Peyer's patch (tissue), 4 donors: ENCODE data around the gene DCTD. TPM values are rescaled to one million over a fixed set of nuclear protein-coding genes. Genes with fewer than 3 reads are reported as not detected.
"Not testable (repeated sequence)": the region's sequence is repeated elsewhere in the genome, so short reads cannot be mapped to it uniquely, and the experiment has no call there.

ENCODE experiments used
- DNase-seq, 3 donors: peaks; one replicate each; pipeline ENCODE4 v3.0.0-alpha.2; 2017 to 2019
- H3K27ac ChIP-seq, 4 donors: fragments of 200-600 bp; sonication (generic); one replicate each; pipeline ENCODE4 v1.5.1; 2016 to 2019
- H3K27me3 ChIP-seq, 2 donors: fragments of 200-600 bp; sonication (generic); one replicate each; pipeline ENCODE4 v1.5.1; 2019
- H3K36me3 ChIP-seq, 3 donors: fragments of 200-600 bp; sonication (generic); one replicate each; pipeline ENCODE4 v1.5.1; 2016 to 2019
- H3K4me1 ChIP-seq, 4 donors: fragments of 200-600 bp; sonication (generic); one replicate each; pipeline ENCODE4 v1.5.1; 2016 to 2019
- H3K4me3 ChIP-seq, 4 donors: fragments of 200-600 bp; sonication (generic); 1 replicate in 3 of 4; 2 replicates in 1 of 4; pipeline ENCODE4 v1.5.1; 2016 to 2019; ENCODE audit warnings: mild to moderate bottlenecking in 1 of 4
- H3K9me3 ChIP-seq, 4 donors: fragments of 200-600 bp; sonication (generic); one replicate each; pipeline ENCODE4 v1.5.1; 2016 to 2019; ENCODE audit warnings: mild to moderate bottlenecking in 1 of 4
- CTCF ChIP-seq, 6 experiments: fragments of 450-650 bp in 4 of 6; fragments of 200-600 bp in 2 of 6; sonication (generic) in 1 of 6; IDR thresholded peaks; one replicate each; pipeline ENCODE4 v1.5.1; 2017 to 2019; ENCODE audit warnings: antibody characterized with exemption in 6 of 6, mild to moderate bottlenecking in 3 of 6, moderate library complexity in 1 of 6
- POLR2A ChIP-seq, 2 donors: fragments of 450-650 bp; IDR thresholded peaks; one replicate each; pipeline ENCODE4 v1.5.1; 2017; ENCODE audit warnings: antibody characterized with exemption in 2 of 2, mild to moderate bottlenecking in 2 of 2, moderate library complexity in 2 of 2
- total RNA-seq, 4 donors: library from RNA; depleted of rRNA; stranded (reverse); fragments of >200 nt; gene quantifications; one replicate each; pipeline ENCODE4 v1.1.0, GENCODE V29; 2016

The DCTD gene
- total RNA-seq, 4 donors from 2014 or later = 21.7 to 42.1 (median 28.4) TPM

GRCh38 chr4:182903013-182903412 lies 14.2 kb downstream of the DCTD start:
- H3K4me3 ChIP-seq = no peak overlapping the region
- H3K27me3 ChIP-seq = no peaks in the 10 kb centered on the region
- H3K9me3 ChIP-seq = no peaks in the 10 kb centered on the region
- no peak for TF ChIP-seq CTCF (IDR thresholded peaks at IDR 0.05)
- TF ChIP-seq POLR2A (IDR thresholded peaks at IDR 0.05) = no peak
- DNase-seq = no peak
- no peak overlapping the region for H3K27ac ChIP-seq
- H3K36me3 ChIP-seq = peaks cover 0 to 16% (median 0%) of the 10 kb centered on the region in 3 donors
- H3K4me1 ChIP-seq = no peaks in the 10 kb centered on the region

- H3K36me3 ChIP-seq = peaks cover 0 to 10% (median 0%) of the 10 kb centered on the region in 3 donors
- no peak for DNase-seq
- no peaks in the 10 kb centered on the region for H3K9me3 ChIP-seq
These were observed 15.8 kb downstream of the DCTD start for GRCh38 chr4:182901337-182901736.

GRCh38 chr4:182900021-182900420 lies 17.2 kb downstream of the DCTD start:
- H3K36me3 ChIP-seq = peaks cover 0 to 16% (median 0%) of the 10 kb centered on the region in 3 donors
- H3K9me3 ChIP-seq, DNase-seq: not testable (repeated sequence)

More at GRCh38 chr4:182901337-182901736, 15.8 kb downstream of the DCTD start:
- no peak overlapping the region for H3K27ac ChIP-seq
- no peak overlapping the region for H3K4me3 ChIP-seq
- H3K4me1 ChIP-seq = no peaks in the 10 kb centered on the region
- H3K27me3 ChIP-seq = no peaks in the 10 kb centered on the region
- no peak for TF ChIP-seq CTCF (IDR thresholded peaks at IDR 0.05)
- TF ChIP-seq POLR2A (IDR thresholded peaks at IDR 0.05) = no peak

GRCh38 chr4:182898479-182898799 lies 18.7 kb downstream of the DCTD start:
- DNase-seq = no peak
- TF ChIP-seq POLR2A (IDR thresholded peaks at IDR 0.05) = no peak
- TF ChIP-seq CTCF (IDR thresholded peaks at IDR 0.05) = no peak
- peaks cover 0 to 31% (median 0%) of the 10 kb centered on the region in 3 donors for H3K36me3 ChIP-seq
- H3K27me3 ChIP-seq = no peaks in the 10 kb centered on the region
- no peaks in the 10 kb centered on the region for H3K4me1 ChIP-seq
- no peak overlapping the region for H3K4me3 ChIP-seq
- no peaks in the 10 kb centered on the region for H3K9me3 ChIP-seq
- H3K27ac ChIP-seq = no peak overlapping the region

More at GRCh38 chr4:182900021-182900420, 17.2 kb downstream of the DCTD start:
- H3K4me1 ChIP-seq, H3K27me3 ChIP-seq, H3K4me3 ChIP-seq, H3K27ac ChIP-seq: not testable (repeated sequence)

- no peak for TF ChIP-seq POLR2A (IDR thresholded peaks at IDR 0.05)
- no peak for TF ChIP-seq CTCF (IDR thresholded peaks at IDR 0.05)
- no peak overlapping the region for H3K27ac ChIP-seq
- H3K9me3 ChIP-seq = no peaks in the 10 kb centered on the region
- no peak overlapping the region for H3K4me3 ChIP-seq
- H3K4me1 ChIP-seq = no peaks in the 10 kb centered on the region
- H3K36me3 ChIP-seq = peaks cover 0 to 32% (median 0%) of the 10 kb centered on the region in 3 donors
- no peaks in the 10 kb centered on the region for H3K27me3 ChIP-seq
- DNase-seq = no peak
These were observed 19.3 kb downstream of the DCTD start for GRCh38 chr4:182897601-182898478.

GRCh38 chr4:182896421-182896820 lies 20.8 kb downstream of the DCTD start:
- H3K4me1 ChIP-seq = no peaks in the 10 kb centered on the region
- H3K27me3 ChIP-seq = no peaks in the 10 kb centered on the region
- no peaks in the 10 kb centered on the region for H3K9me3 ChIP-seq
- peaks cover 0 to 42% (median 0%) of the 10 kb centered on the region in 3 donors for H3K36me3 ChIP-seq
- no peak overlapping the region for H3K4me3 ChIP-seq
- TF ChIP-seq POLR2A (IDR thresholded peaks at IDR 0.05) (no peak), CTCF (IDR thresholded peaks at IDR 0.05) (no peak)
- H3K27ac ChIP-seq = no peak overlapping the region
- DNase-seq = no peak
